ENCODE results near the gene PDE6H.

The PDE6H gene

DNA sequence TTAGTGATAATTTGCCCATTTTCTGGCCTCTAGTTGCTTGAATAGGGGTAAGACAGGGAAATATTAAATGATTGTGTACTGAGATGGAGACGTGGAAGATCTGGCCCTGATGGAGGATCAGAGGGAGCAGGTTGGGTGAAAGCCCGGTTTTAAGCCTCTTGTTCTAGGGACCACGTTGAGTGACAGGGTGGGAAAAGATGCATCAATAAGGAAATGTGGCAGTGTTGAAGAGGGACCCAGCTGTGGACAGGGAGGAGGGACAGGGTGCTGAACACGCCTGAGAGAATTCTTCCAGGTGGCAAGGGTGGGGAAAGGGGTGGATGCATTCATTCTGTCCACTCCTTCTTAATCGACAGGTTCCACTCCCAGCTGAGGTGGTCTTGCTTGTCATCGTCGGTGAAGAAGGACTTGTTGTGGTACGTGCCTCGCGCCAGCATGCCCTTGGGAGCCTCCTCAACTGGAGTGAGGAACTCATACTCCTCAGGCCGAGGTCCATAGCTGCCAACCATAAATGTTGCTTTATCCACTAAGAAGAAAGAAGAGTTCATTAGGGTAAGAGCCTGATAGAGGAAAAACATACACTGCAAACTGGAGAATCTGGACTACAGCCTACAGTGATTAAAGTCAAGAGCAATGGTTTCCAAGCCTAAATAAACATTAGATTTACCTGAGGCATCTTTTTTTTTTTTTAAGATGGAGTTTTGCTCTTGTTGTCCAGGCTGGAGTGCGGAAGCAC is 30.5 kb upstream of the PDE6H start:
- peaks cover 30% of the 10 kb centered on the region for H3K79me2 ChIP-seq (ENCODE audit: insufficient read depth, low read length)
- no peaks in the 10 kb centered on the region for H3K27me3 ChIP-seq (ENCODE audit: insufficient read depth, low read length, poor library complexity, severe bottlenecking)
- peaks cover 28% of the 10 kb centered on the region for H4K20me1 ChIP-seq (ENCODE audit: insufficient read depth, low read length, poor library complexity, severe bottlenecking)
- TF ChIP-seq EZH2phosphoT487 (IDR thresholded peaks at IDR 0.05; ENCODE audit: borderline replicate concordance) (no peak), CTCF (conservative IDR thresholded peaks at IDR 0.05; ENCODE audit: low read length) (no peak)
- H3F3A ChIP-seq (ENCODE audit: low read depth), result peaks cover 11% of the 10 kb centered on the region; the same call in 1 of the 2 replicates
- H3K4me3 ChIP-seq (ENCODE audit: low read length, poor library complexity, severe bottlenecking), result no peak overlapping the region
- H3K9me2 ChIP-seq (replicated peaks; ENCODE audit: low read depth, low read length), result no peaks in the 10 kb centered on the region
- peaks cover 73% of the 10 kb centered on the region for H3K36me3 ChIP-seq (ENCODE audit: insufficient read depth, low read length)
- H3K9me3 ChIP-seq (ENCODE audit: insufficient read depth, low read depth, low read length), result no peaks in the 10 kb centered on the region
- H3K4me2 ChIP-seq (ENCODE audit: low read depth, low read length, poor library complexity, severe bottlenecking), result no peak overlapping the region
- H3K9ac ChIP-seq (ENCODE audit: low read depth, low read length, poor library complexity, severe bottlenecking), result no peak overlapping the region
- peaks cover 31% of the 10 kb centered on the region for H3K4me1 ChIP-seq (ENCODE audit: insufficient read depth, low read length, poor library complexity, severe bottlenecking)
- H2AFZ ChIP-seq (ENCODE audit: low read length), result no peak overlapping the region

DNA sequence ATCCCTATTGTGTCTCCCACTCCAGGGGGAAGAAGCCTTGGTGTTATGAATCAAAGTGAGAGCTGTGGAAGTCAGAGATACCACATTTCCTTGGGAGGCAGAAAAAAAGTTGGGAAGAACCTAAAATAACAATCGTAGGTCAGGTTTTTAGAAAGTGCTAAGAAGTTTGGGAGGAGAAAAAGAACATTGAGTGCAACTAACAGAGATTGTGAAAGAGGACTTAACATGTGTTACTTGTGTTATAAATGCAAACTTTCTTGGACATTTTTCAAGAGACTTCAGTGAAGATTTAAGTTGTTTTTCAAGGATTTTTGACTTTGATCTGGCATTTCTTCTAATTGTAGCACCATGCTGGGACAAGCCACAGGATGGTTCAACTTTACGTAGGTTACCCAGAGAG is 26.7 kb upstream of the PDE6H start:
- peak overlapping the region; percentile 93 for H3K4me2 ChIP-seq (ENCODE audit: low read depth, low read length, poor library complexity, severe bottlenecking)
- H2AFZ ChIP-seq (ENCODE audit: low read length), result no peak overlapping the region
- H3K27me3 ChIP-seq (ENCODE audit: insufficient read depth, low read length, poor library complexity, severe bottlenecking), result no peaks in the 10 kb centered on the region
- peak overlapping the region; percentile 79 for H3K4me3 ChIP-seq (ENCODE audit: low read length, poor library complexity, severe bottlenecking)
- H3K4me1 ChIP-seq (ENCODE audit: insufficient read depth, low read length, poor library complexity, severe bottlenecking), result peaks cover 60% of the 10 kb centered on the region
- peaks cover 64% of the 10 kb centered on the region for H3K79me2 ChIP-seq (ENCODE audit: insufficient read depth, low read length)
- H3K9me2 ChIP-seq (replicated peaks; ENCODE audit: low read depth, low read length), result no peaks in the 10 kb centered on the region
- H4K20me1 ChIP-seq (ENCODE audit: insufficient read depth, low read length, poor library complexity, severe bottlenecking), result peaks cover 28% of the 10 kb centered on the region
- H3K9ac ChIP-seq (ENCODE audit: low read depth, low read length, poor library complexity, severe bottlenecking), result peak overlapping the region; percentile 98
- H3K9me3 ChIP-seq (ENCODE audit: insufficient read depth, low read depth, low read length), result no peaks in the 10 kb centered on the region
- peaks cover 30% of the 10 kb centered on the region for H3F3A ChIP-seq (ENCODE audit: low read depth)
- TF ChIP-seq EZH2phosphoT487 (IDR thresholded peaks at IDR 0.05; ENCODE audit: borderline replicate concordance) (no peak), CTCF (conservative IDR thresholded peaks at IDR 0.05; ENCODE audit: low read length) (no peak)
- H3K36me3 ChIP-seq (ENCODE audit: insufficient read depth, low read length), result peaks cover 97% of the 10 kb centered on the region

- peaks cover 71% of the 10 kb centered on the region for H3K79me2 ChIP-seq (ENCODE audit: insufficient read depth, low read length)
- peak overlapping the region; percentile 98 for H3K9ac ChIP-seq (ENCODE audit: low read depth, low read length, poor library complexity, severe bottlenecking)
- H3K9me2 ChIP-seq (replicated peaks; ENCODE audit: low read depth, low read length), result no peaks in the 10 kb centered on the region
- no peak overlapping the region for H2AFZ ChIP-seq (ENCODE audit: low read length)
- peak overlapping the region; percentile 93 for H3K4me2 ChIP-seq (ENCODE audit: low read depth, low read length, poor library complexity, severe bottlenecking)
- peaks cover 67% of the 10 kb centered on the region for H3K4me1 ChIP-seq (ENCODE audit: insufficient read depth, low read length, poor library complexity, severe bottlenecking)
- peaks cover 32% of the 10 kb centered on the region for H4K20me1 ChIP-seq (ENCODE audit: insufficient read depth, low read length, poor library complexity, severe bottlenecking)
- H3K9me3 ChIP-seq (ENCODE audit: insufficient read depth, low read depth, low read length), result no peaks in the 10 kb centered on the region
- no peak for TF ChIP-seq EZH2phosphoT487 (IDR thresholded peaks at IDR 0.05; ENCODE audit: borderline replicate concordance)
- no peak for TF ChIP-seq CTCF (conservative IDR thresholded peaks at IDR 0.05; ENCODE audit: low read length)
- H3K36me3 ChIP-seq (ENCODE audit: insufficient read depth, low read length), result peaks cover 90% of the 10 kb centered on the region
- peak overlapping the region; percentile 79 for H3K4me3 ChIP-seq (ENCODE audit: low read length, poor library complexity, severe bottlenecking)
- peaks cover 23% of the 10 kb centered on the region for H3F3A ChIP-seq (ENCODE audit: low read depth)
- H3K27me3 ChIP-seq (ENCODE audit: insufficient read depth, low read length, poor library complexity, severe bottlenecking), result no peaks in the 10 kb centered on the region
Measured at GRCh38 chr12:14946861-14947260, 26.0 kb upstream of the PDE6H start.

Data from Loucy (cell line).